ENCODE data around the gene GC. TPM values are rescaled to one million over a fixed set of nuclear protein-coding genes. Genes with fewer than 3 reads are reported as not detected.

GC gene
- total RNA-seq, 4 donors from 2014 or later, result not detected

DNA sequence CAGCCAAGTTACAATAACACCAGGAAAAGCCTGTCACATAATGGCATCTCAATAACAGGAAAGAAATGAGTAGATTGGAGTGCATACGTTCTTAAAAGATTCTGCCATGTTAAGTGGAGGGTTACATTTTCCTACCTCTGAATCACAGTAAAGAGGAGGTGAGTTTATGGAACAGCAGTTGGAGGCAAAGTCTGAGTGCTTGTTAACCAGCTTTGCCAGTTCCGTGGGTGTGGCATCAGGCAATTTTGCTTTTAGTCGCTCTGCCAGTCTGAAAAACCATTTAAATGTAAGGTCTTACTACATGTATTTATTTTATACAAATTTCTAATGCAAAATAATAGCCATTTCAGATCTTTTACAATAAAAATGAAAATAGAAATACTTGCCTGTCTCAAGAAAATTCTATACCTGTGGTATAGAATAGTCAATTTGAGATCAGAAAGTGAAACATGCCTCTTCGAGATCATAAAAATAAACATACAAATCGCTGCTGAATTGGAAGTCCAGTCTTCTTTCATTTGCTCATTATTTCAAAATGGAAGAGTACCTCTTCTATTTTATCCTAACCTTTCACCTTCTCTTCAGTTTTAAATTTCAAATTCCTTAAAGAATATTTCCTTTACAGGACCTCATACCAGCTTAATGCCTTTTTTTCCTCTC is 31.4 kb downstream of the GC start:
- TF ChIP-seq, protein P1, sequence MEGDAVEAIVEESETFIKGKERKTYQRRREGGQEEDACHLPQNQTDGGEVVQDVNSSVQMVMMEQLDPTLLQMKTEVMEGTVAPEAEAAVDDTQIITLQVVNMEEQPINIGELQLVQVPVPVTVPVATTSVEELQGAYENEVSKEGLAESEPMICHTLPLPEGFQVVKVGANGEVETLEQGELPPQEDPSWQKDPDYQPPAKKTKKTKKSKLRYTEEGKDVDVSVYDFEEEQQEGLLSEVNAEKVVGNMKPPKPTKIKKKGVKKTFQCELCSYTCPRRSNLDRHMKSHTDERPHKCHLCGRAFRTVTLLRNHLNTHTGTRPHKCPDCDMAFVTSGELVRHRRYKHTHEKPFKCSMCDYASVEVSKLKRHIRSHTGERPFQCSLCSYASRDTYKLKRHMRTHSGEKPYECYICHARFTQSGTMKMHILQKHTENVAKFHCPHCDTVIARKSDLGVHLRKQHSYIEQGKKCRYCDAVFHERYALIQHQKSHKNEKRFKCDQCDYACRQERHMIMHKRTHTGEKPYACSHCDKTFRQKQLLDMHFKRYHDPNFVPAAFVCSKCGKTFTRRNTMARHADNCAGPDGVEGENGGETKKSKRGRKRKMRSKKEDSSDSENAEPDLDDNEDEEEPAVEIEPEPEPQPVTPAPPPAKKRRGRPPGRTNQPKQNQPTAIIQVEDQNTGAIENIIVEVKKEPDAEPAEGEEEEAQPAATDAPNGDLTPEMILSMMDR (IDR thresholded peaks at IDR 0.05; ENCODE audit: low read depth), result no peak

DNA sequence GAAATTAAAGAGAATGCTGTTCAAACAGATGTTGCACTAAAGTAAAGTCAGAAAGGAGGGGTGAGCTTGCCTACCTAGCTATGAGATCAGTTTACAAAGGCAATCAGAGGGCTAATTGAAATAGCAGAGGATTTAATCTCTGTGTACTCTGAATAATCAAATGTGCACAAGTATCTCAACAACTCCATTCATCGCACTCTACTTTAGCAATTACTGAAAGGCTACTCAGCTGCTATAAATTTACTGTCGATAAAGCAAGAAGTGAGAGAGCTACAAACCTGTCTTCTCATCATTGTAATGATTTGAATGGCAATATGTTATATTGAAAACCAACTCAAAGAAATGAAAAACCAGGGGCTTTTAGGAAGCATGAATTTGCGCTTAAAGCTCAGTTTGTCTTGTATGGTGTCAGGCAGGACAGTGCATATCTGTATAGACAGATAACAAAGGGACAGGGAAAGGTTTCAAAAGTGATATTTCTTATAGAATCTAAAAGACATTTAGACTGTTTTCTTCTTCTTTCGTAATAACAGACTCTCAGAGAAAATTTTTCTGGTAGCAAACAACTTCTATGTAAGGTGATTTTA is 34.8 kb downstream of the GC start:
- TF ChIP-seq, protein P1 (IDR thresholded peaks at IDR 0.05; ENCODE audit: low read depth), result no peak

DNA sequence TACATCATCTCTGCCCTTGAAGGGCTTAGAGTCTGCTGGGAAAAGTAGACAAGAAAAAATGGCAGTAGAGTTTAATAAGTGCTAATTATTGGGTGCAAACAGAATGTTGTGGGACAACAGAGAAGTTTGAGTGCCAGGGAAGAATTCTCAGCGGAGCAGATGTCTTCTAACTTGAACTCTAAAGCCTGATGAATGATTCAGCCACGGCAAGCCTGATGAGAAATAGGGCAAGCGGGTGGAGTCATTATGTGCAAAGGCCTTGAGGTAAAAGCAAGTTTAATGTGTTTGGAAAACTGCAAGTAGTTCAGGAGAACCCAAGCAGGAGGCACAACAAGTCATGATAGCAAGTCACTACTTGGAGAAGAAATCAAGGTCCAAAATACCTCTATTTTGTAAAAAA is 37.5 kb downstream of the GC start:
- TF ChIP-seq, protein P1 (IDR thresholded peaks at IDR 0.05; ENCODE audit: low read depth), result no peak

DNA sequence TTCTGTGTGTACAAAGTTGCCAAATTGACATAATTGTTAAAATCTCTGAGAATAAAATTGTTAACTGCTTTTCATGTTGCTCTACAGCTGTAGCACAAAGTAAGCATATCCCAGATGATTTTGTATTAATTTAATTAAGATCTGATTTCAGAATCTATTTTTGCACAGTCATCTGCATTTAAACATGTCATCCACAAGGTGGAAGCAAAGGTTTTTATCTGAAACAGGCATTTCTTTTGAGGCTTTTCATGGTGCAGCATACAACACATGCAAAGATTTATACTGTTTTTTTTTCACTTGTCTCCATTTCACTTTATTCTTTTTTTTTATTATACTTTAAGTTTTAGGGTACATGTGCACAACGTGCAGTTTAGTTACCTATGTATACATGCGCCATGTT is 51.2 kb downstream of the GC start:
- TF ChIP-seq, protein P1 (IDR thresholded peaks at IDR 0.05; ENCODE audit: low read depth), result no peak

DNA sequence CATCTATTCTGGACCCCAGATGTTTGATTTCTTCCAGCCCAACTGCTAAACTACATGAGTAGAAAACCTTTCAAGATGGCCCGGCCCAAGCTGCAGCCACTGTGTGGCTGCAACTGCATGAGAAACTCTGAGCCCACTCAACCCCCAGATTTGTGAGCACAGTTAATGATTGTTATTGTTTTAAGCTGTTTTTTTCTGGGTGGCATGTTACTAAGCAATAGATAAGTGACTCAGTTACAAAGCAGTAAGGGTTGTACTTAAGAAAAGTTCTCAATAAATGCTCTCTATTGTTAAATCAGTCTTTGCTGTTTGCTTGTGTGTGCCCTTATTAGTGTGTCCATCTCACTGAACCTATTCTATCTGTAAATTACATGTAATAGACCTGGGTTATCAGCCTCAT is 51.8 kb downstream of the GC start:
- TF ChIP-seq, protein P1 (IDR thresholded peaks at IDR 0.05; ENCODE audit: low read depth), result no peak

DNA sequence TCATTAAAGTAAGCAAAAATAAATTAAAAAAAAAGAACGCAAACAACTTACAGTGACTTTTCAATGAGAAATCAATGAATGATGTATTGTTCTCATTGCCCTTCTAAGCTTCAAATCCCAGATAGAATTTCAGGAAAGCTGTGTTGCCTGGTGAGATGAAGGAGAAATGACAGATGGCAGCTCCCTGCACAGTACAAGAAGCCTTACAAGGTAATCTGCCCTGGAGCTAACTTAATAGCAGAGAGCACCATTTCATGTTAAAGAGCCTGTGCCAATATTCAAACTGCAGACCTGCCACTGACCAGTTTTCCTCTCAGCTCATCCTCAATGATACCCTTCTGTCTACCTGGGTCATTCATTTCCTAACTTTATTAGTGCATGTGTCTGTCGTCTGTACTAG is 54.0 kb downstream of the GC start:
- TF ChIP-seq, protein P1 (IDR thresholded peaks at IDR 0.05; ENCODE audit: low read depth), result no peak

DNA sequence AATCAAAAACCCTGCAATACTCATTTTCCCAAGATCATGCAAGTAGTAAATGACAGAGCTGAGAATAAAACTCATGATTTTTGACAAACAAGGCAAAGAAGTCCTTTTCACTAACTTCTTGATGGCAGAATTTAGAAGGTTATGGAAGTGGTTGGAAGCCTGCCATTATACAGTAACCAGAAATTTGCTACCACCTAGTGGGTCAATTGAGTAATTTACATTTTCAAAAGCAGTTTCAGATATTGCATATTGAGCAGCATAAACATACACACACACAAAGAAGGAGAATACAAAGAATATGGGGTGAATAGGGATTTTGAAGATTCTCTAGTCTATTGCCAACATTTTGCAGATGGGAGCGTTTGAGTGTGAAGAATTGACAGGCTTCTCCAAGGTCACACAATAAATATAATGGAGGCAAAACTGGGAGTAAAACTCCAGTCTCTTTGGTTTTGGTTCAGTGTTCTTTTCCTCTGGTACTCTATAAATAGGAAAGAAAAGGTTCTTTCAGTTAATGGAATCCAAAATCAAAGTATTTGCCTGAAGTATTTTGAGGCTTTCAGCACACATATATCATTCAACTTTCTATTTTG is 70.2 kb downstream of the GC start:
- TF ChIP-seq, protein P1 (IDR thresholded peaks at IDR 0.05; ENCODE audit: low read depth), result no peak

Measured in subcutaneous adipose tissue (tissue), 4 donors.